GM23248 (cell line): ENCODE data around the gene PHPT1. TPM values are rescaled to one million over a fixed set of nuclear protein-coding genes. Genes with fewer than 3 reads are reported as not detected.
A peak's percentile ranks its signal among the peaks of the same experiment; 100 is the strongest.

Experiments
- DNase-seq: peaks from one replicate; pipeline ENCODE4 v3.0.0-alpha.2; 2015
- H2AFZ ChIP-seq: fragments of 200-600 bp; sonication (generic); 2 replicates; pipeline ENCODE4 v1.6.1; 2016; ENCODE audit warnings: antibody characterized with exemption
- H3F3A ChIP-seq: fragments of 200-600 bp; sonication (generic); 2 replicates; pipeline ENCODE4 v1.6.1; 2016; ENCODE audit warnings: mild to moderate bottlenecking, antibody characterized with exemption, mixed run types; ENCODE audit not compliant: insufficient read depth
- H3K27ac ChIP-seq: fragments of 200-600 bp; sonication (generic); 2 replicates; pipeline ENCODE4 v1.5.1; 2016; ENCODE audit warnings: mild to moderate bottlenecking
- H3K27me3 ChIP-seq: fragments of 200-600 bp; sonication (generic); replicated peaks from 2 replicates; pipeline ENCODE4 v1.6.1; 2016; ENCODE audit warnings: mild to moderate bottlenecking; ENCODE audit not compliant: insufficient read depth
- H3K36me3 ChIP-seq: fragments of 200-600 bp; sonication (generic); 2 replicates; pipeline ENCODE4 v1.6.1; 2016; ENCODE audit warnings: low read depth, mild to moderate bottlenecking
- H3K4me1 ChIP-seq: fragments of 200-600 bp; sonication (generic); 2 replicates; pipeline ENCODE4 v1.6.1; 2016; ENCODE audit warnings: mild to moderate bottlenecking; ENCODE audit not compliant: insufficient read depth
- H3K4me2 ChIP-seq: fragments of 200-600 bp; sonication (generic); one replicate; pipeline ENCODE4 v1.6.1; 2016; ENCODE audit warnings: mild to moderate bottlenecking; ENCODE audit not compliant: unreplicated experiment
- H3K4me3 ChIP-seq: fragments of 200-600 bp; sonication (generic); 2 replicates; pipeline ENCODE4 v1.5.1; 2016; ENCODE audit warnings: mild to moderate bottlenecking
- H3K79me2 ChIP-seq: fragments of 200-600 bp; sonication (generic); 2 replicates; pipeline ENCODE4 v1.6.1; 2016; ENCODE audit warnings: mild to moderate bottlenecking; ENCODE audit not compliant: insufficient read depth
- H3K9ac ChIP-seq: fragments of 200-600 bp; sonication (generic); 2 replicates; pipeline ENCODE4 v1.6.1; 2016; ENCODE audit warnings: mild to moderate bottlenecking
- H3K9me2 ChIP-seq: fragments of 200-600 bp; sonication (generic); 2 replicates; pipeline ENCODE4 v1.6.1; 2016; ENCODE audit warnings: mixed run types, mild to moderate bottlenecking, moderate library complexity; ENCODE audit not compliant: insufficient read depth
- H3K9me3 ChIP-seq: fragments of 200-600 bp; sonication (generic); one replicate; pipeline ENCODE4 v1.6.1; 2017; ENCODE audit warnings: low read depth
- H4K20me1 ChIP-seq: fragments of 200-600 bp; sonication (generic); 2 replicates; pipeline ENCODE4 v1.6.0; 2016; ENCODE audit not compliant: insufficient read depth
- EZH2 ChIP-seq: fragments of 200-600 bp; sonication (generic); IDR thresholded peaks from 2 replicates; pipeline ENCODE4 v1.6.1; 2018; ENCODE audit warnings: antibody characterized with exemption, mild to moderate bottlenecking; ENCODE audit not compliant: insufficient read depth, poor library complexity, severe bottlenecking
- EZH2phosphoT487 ChIP-seq: fragments of 200-600 bp; sonication (generic); IDR thresholded peaks from 2 replicates; pipeline ENCODE4 v1.6.1; 2018; ENCODE audit warnings: antibody characterized with exemption, moderate library complexity, mild to moderate bottlenecking, low read depth; ENCODE audit not compliant: insufficient read depth
- WGBS, 2 experiments: methylation state at CpG; one replicate each; pipeline ENCODE4 v1.1.6; 2015 to 2017; ENCODE audit warnings: low lambda C conversion rate in 2 of 2, low coverage in 1 of 2; ENCODE audit errors: missing lambda C conversion rate in 2 of 2; 5-methylcytosine and 5-hydroxymethylcytosine counted together
- in situ Hi-C: fragments of 300-500 bp; cut with MboI; formaldehyde crosslinking; loops from 2 replicates; pipeline ENCODE4 v1.15.0; 2020
- polyA plus RNA-seq: library from polyadenylated mRNA; unstranded; fragments of >200 nt; fragmentation: Nextera tagmentation; extraction: Ambion mirVana; gene quantifications from 2 replicates; pipeline ENCODE4 v1.2.1, GENCODE V29; 2016
- total RNA-seq: library from RNA; depleted of rRNA; stranded (reverse); fragments of >200 nt; shearing (Covaris generic); gene quantifications from 2 replicates; pipeline ENCODE4 v1.2.3, GENCODE V29; 2014

Gene PHPT1
- total and polyA plus RNA-seq, 2 experiments from 2014 or later: 84.6 to 302 TPM

- Histone ChIP-seq H3K79me2 (peaks cover 7% of the 10 kb centered on the region; the same call in 1 of the 2 replicates), H3K27ac (no peak overlapping the region), H3K4me2 (no peak overlapping the region), H3K36me3 (no peaks in the 10 kb centered on the region), H3K4me1 (peaks cover 2% of the 10 kb centered on the region), H4K20me1 (no peaks in the 10 kb centered on the region), H2AFZ (no peak overlapping the region), H3F3A (no peaks in the 10 kb centered on the region), H3K4me3 (peak overlapping the region; percentile 41), H3K9me3 (no peaks in the 10 kb centered on the region), H3K27me3 (0 out of 2 replicates have a peak, but pooled peaks cover 3% of the 10 kb centered on the region), H3K9me2 (no peaks in the 10 kb centered on the region), H3K9ac (no peak overlapping the region)
- peak; percentile 35 for DNase-seq
- TF ChIP-seq EZH2phosphoT487: no peak
- TF ChIP-seq EZH2: peak; percentile 9
- WGBS, 2 experiments: 3 to 5% methylated on average over 60 to 77 of the region's 98 CpGs
- in situ Hi-C loops: no loop called here
Measured at GRCh38 chr9:136846376-136847087, 2.7 kb upstream of the PHPT1 start.

- H3K4me2 ChIP-seq: peak overlapping the region; percentile 86
- peaks cover 7% of the 10 kb centered on the region; the same call in 1 of the 2 replicates for H3K79me2 ChIP-seq
- H3K9me2 ChIP-seq: no peaks in the 10 kb centered on the region
- no peaks in the 10 kb centered on the region for H3K4me1 ChIP-seq
- H3K4me3 ChIP-seq: peak overlapping the region; percentile 84
- H3K27ac ChIP-seq: no peak overlapping the region
- H3K36me3 ChIP-seq: no peaks in the 10 kb centered on the region
- H4K20me1 ChIP-seq: no peaks in the 10 kb centered on the region
- WGBS, 2 experiments: 1 to 6% methylated on average over 51 to 56 of the region's 75 CpGs
- H3F3A ChIP-seq: no peaks in the 10 kb centered on the region
- DNase-seq: peak; percentile 66
- in situ Hi-C loops: no loop called here
- H3K9ac ChIP-seq: peak overlapping the region; percentile 83
- TF ChIP-seq EZH2 (no peak), EZH2phosphoT487 (no peak)
- 0 out of 2 replicates have a peak, but pooled peaks cover 3% of the 10 kb centered on the region for H3K27me3 ChIP-seq
- no peak overlapping the region for H2AFZ ChIP-seq
- no peaks in the 10 kb centered on the region for H3K9me3 ChIP-seq
Measured at GRCh38 chr9:136847088-136847825, 2.0 kb upstream of the PHPT1 start.

- Histone ChIP-seq H3K9me3 (no peaks in the 10 kb centered on the region), H3K36me3 (no peaks in the 10 kb centered on the region), H3K27ac (peak overlapping the region; percentile 82), H3K4me2 (peak overlapping the region; percentile 86), H3F3A (no peaks in the 10 kb centered on the region), H4K20me1 (no peaks in the 10 kb centered on the region), H3K4me3 (peak overlapping the region; percentile 84), H3K4me1 (no peaks in the 10 kb centered on the region), H3K79me2 (peaks cover 7% of the 10 kb centered on the region; the same call in 1 of the 2 replicates), H3K9ac (peak overlapping the region; percentile 83), H3K9me2 (no peaks in the 10 kb centered on the region), H3K27me3 (0 out of 2 replicates have a peak, but pooled peaks cover 3% of the 10 kb centered on the region), H2AFZ (0 out of 2 replicates have a peak overlapping the region, but pooled peaks have one; percentile 29)
- in situ Hi-C loops: no loop called here
- TF ChIP-seq EZH2phosphoT487 (no peak), EZH2 (no peak)
- DNase-seq: peak; percentile 92
- WGBS, 2 experiments: 1 to 2% methylated on average over 37 to 48 of the region's 48 CpGs
Measured at GRCh38 chr9:136847826-136848392, 1.3 kb upstream of the PHPT1 start.

- in situ Hi-C loops: no loop called here
- Histone ChIP-seq H3K36me3 (no peaks in the 10 kb centered on the region), H3K79me2 (peaks cover 7% of the 10 kb centered on the region; the same call in 1 of the 2 replicates), H3K27me3 (0 out of 2 replicates have a peak, but pooled peaks cover 3% of the 10 kb centered on the region), H4K20me1 (no peaks in the 10 kb centered on the region), H2AFZ (0 out of 2 replicates have a peak overlapping the region, but pooled peaks have one; percentile 29), H3K4me1 (no peaks in the 10 kb centered on the region), H3K4me3 (peak overlapping the region; percentile 84), H3K27ac (peak overlapping the region; percentile 82), H3K9me3 (no peaks in the 10 kb centered on the region), H3F3A (no peaks in the 10 kb centered on the region), H3K9ac (peak overlapping the region; percentile 83), H3K4me2 (peak overlapping the region; percentile 86), H3K9me2 (no peaks in the 10 kb centered on the region)
- 1 to 2% methylated on average over 29 to 52 of the region's 53 CpGs for WGBS, 2 experiments
- TF ChIP-seq EZH2phosphoT487 (no peak), EZH2 (no peak)
- DNase-seq: peak; percentile 70
Measured at GRCh38 chr9:136848393-136849037, 694 bp upstream of the PHPT1 start.
